ENCODE data around the gene DNAH3. TPM values are rescaled to one million over a fixed set of nuclear protein-coding genes. Genes with fewer than 3 reads are reported as not detected.

DNAH3 gene
- total RNA-seq, 1 donor from 2014 or later = not detected

DNA sequence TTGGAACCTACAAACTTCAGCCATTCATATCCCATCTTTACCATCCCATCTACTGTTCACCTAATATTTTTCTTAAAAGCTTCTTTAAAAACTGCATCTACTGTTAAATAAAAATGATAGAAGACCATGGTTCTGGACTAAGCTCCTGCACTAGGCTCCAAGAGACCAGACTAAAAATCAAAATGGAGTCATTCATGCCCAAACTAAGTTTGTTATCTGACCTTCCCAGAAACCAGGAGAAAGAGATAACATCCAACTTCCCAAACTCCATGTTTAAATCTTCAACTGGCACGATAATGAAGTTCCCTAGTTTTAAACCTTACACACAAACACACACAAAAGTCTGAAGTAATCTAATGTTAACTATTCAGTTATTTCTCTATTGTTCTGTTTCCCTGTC is 264.3 kb downstream of the DNAH3 start:
- TF ChIP-seq, protein P1, sequence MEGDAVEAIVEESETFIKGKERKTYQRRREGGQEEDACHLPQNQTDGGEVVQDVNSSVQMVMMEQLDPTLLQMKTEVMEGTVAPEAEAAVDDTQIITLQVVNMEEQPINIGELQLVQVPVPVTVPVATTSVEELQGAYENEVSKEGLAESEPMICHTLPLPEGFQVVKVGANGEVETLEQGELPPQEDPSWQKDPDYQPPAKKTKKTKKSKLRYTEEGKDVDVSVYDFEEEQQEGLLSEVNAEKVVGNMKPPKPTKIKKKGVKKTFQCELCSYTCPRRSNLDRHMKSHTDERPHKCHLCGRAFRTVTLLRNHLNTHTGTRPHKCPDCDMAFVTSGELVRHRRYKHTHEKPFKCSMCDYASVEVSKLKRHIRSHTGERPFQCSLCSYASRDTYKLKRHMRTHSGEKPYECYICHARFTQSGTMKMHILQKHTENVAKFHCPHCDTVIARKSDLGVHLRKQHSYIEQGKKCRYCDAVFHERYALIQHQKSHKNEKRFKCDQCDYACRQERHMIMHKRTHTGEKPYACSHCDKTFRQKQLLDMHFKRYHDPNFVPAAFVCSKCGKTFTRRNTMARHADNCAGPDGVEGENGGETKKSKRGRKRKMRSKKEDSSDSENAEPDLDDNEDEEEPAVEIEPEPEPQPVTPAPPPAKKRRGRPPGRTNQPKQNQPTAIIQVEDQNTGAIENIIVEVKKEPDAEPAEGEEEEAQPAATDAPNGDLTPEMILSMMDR (IDR thresholded peaks at IDR 0.05; ENCODE audit: partially characterized antibody, unreplicated experiment) = no peak
- Mint-ChIP-seq H3K9me3 (ENCODE audit: unreplicated experiment) (no peaks in the 10 kb centered on the region), H3K4me1 (ENCODE audit: low read depth, unreplicated experiment) (no peaks in the 10 kb centered on the region), H3K27me3 (ENCODE audit: unreplicated experiment) (no peaks in the 10 kb centered on the region), H3K27ac (ENCODE audit: unreplicated experiment) (no peak overlapping the region), H3K4me3 (ENCODE audit: unreplicated experiment) (no peak overlapping the region), H3K36me3 (ENCODE audit: unreplicated experiment) (no peaks in the 10 kb centered on the region)
- no peak for DNase-seq

DNA sequence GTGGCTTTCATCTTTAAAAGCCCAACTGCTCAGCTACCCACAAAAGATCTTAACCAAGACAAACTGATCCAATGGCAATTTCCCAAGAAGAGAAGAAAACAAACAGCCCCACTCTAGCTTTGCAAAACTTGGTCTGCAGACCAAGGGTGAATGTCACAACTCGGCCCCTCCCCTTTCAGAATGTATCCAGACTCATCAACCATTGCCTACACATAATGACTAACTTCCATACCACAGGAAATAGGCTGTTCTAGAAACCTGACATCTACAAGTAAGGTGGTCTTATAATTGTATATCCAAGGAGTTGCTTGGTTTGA is 266.4 kb downstream of the DNAH3 start:
- DNase-seq = no peak
- H3K27ac Mint-ChIP-seq (ENCODE audit: unreplicated experiment) = no peak overlapping the region
- H3K9me3 Mint-ChIP-seq (ENCODE audit: unreplicated experiment) = no peaks in the 10 kb centered on the region
- no peaks in the 10 kb centered on the region for H3K36me3 Mint-ChIP-seq (ENCODE audit: unreplicated experiment)
- no peak overlapping the region for H3K4me3 Mint-ChIP-seq (ENCODE audit: unreplicated experiment)
- H3K4me1 Mint-ChIP-seq (ENCODE audit: low read depth, unreplicated experiment) = no peaks in the 10 kb centered on the region
- TF ChIP-seq, protein P1 (IDR thresholded peaks at IDR 0.05; ENCODE audit: partially characterized antibody, unreplicated experiment) = no peak
- H3K27me3 Mint-ChIP-seq (ENCODE audit: unreplicated experiment) = no peaks in the 10 kb centered on the region

GRCh38 chr16:20883554-20884239 is 266.9 kb downstream of the DNAH3 start:
- DNase-seq = no peak
- Mint-ChIP-seq H3K27ac (ENCODE audit: unreplicated experiment) (no peak overlapping the region), H3K27me3 (ENCODE audit: unreplicated experiment) (no peaks in the 10 kb centered on the region), H3K9me3 (ENCODE audit: unreplicated experiment) (no peaks in the 10 kb centered on the region), H3K36me3 (ENCODE audit: unreplicated experiment) (no peaks in the 10 kb centered on the region), H3K4me3 (ENCODE audit: unreplicated experiment) (no peak overlapping the region), H3K4me1 (ENCODE audit: low read depth, unreplicated experiment) (no peaks in the 10 kb centered on the region)
- TF ChIP-seq, protein P1 (IDR thresholded peaks at IDR 0.05; ENCODE audit: partially characterized antibody, unreplicated experiment) = no peak

Other genes starting within 250 kb of the DNAH3 start
- 23.2 TPM for gene LDAF1, start 7.8 kb upstream of the DNAH3 start, total RNA-seq (ENCODE audit: unreplicated experiment)
- not detected for gene ZP2, start 60.7 kb upstream of the DNAH3 start, total RNA-seq (ENCODE audit: unreplicated experiment)
- gene ANKS4B, start 82.9 kb upstream of the DNAH3 start, total RNA-seq (ENCODE audit: unreplicated experiment) = not detected
- gene CRYM, start 127.4 kb upstream of the DNAH3 start, total RNA-seq (ENCODE audit: unreplicated experiment) = not detected

Measured in glutamatergic neuron (in vitro differentiated cells).